ENCODE data around the gene OSR1. TPM values are rescaled to one million over a fixed set of nuclear protein-coding genes. Genes with fewer than 3 reads are reported as not detected.

Gene OSR1
- total and polyA plus RNA-seq, 2 of the 4 experiments (the other 2 are of a cell fraction) = 12.4 to 48.0 TPM

- peak overlapping the region; percentile 49 for H2AFZ ChIP-seq (replicated peaks; ENCODE audit: low read length, poor library complexity)
- peaks cover 3% of the 10 kb centered on the region; the same call in 1 of the 2 replicates for H3K36me3 ChIP-seq (ENCODE audit: control insufficient read depth, insufficient read depth, low read length)
- no peak overlapping the region for H2AK5ac ChIP-seq (ENCODE audit: low read depth, low read length)
- no peaks in the 10 kb centered on the region for H3K9me1 ChIP-seq (ENCODE audit: insufficient read depth, low read length)
- no peak overlapping the region for H3K56ac ChIP-seq (ENCODE audit: extremely low read depth, insufficient read depth, low read length)
- no peak for TF ChIP-seq MAFK (IDR thresholded peaks at IDR 0.05; ENCODE audit: low read depth, low read length)
- TF ChIP-seq CTCF (conservative IDR thresholded peaks at IDR 0.05; ENCODE audit: low read depth, low read length) = no peak
- TF ChIP-seq SMC3 (IDR thresholded peaks at IDR 0.05; ENCODE audit: low read depth, low read length) = no peak
- TF ChIP-seq ELK1 (IDR thresholded peaks at IDR 0.05; ENCODE audit: borderline replicate concordance, low read depth, low read length) = no peak
- TF ChIP-seq NFE2L2 (IDR thresholded peaks at IDR 0.05; ENCODE audit: low read depth, low read length) = no peak
- TF ChIP-seq CEBPB (IDR thresholded peaks at IDR 0.05; ENCODE audit: low read depth, low read length) = no peak
- TF ChIP-seq MXI1 (IDR thresholded peaks at IDR 0.05; ENCODE audit: borderline replicate concordance, low read depth, low read length) = no peak
- TF ChIP-seq CHD1 (IDR thresholded peaks at IDR 0.05; ENCODE audit: low read depth, low read length) = no peak
- TF ChIP-seq RAD21 (IDR thresholded peaks at IDR 0.05; ENCODE audit: low read length) = no peak
- TF ChIP-seq RFX5 (IDR thresholded peaks at IDR 0.05; ENCODE audit: low read depth, low read length) = no peak
- no peak for TF ChIP-seq MAZ (IDR thresholded peaks at IDR 0.05; ENCODE audit: borderline replicate concordance, low read depth, low read length)
- no peak for TF ChIP-seq BHLHE40 (IDR thresholded peaks at IDR 0.05; ENCODE audit: low read depth, low read length)
- TF ChIP-seq RCOR1 (IDR thresholded peaks at IDR 0.05; ENCODE audit: insufficient replicate concordance, low read length) = no peak
- TF ChIP-seq FOS (IDR thresholded peaks at IDR 0.05; ENCODE audit: low read depth, low read length) = no peak
- no peak for TF ChIP-seq POLR2A (IDR thresholded peaks at IDR 0.05; ENCODE audit: low read depth, low read length)
- no peak for TF ChIP-seq USF2 (IDR thresholded peaks at IDR 0.05; ENCODE audit: low read depth, low read length)
- H3K4me1 ChIP-seq (ENCODE audit: control insufficient read depth, insufficient read depth, low read length) = no peaks in the 10 kb centered on the region
- no peak overlapping the region for H2BK5ac ChIP-seq (ENCODE audit: low read depth, low read length, poor library complexity, severe bottlenecking)
- H4K91ac ChIP-seq (ENCODE audit: insufficient read depth, low read depth, low read length) = no peak overlapping the region
- H3K27me3 ChIP-seq (ENCODE audit: control insufficient read depth, insufficient read depth, low read length) = no peaks in the 10 kb centered on the region
- ChIA-PET CTCF (no interaction called here), POLR2A (ENCODE audit: unreplicated experiment) (no interaction called here)
- WGBS, 2 experiments (ENCODE audit: extremely low coverage in 2 of 2, insufficient read length in 1 of 2) = no CpG with 5 or more reads among the region's 3 CpGs
- H2AK9ac ChIP-seq (replicated peaks; ENCODE audit: low read depth, low read length, poor library complexity) = no peak overlapping the region
- H3K79me1 ChIP-seq (ENCODE audit: low read depth in 1 of 2, low read length in 2 of 2) = peaks cover 0 to 4% of the 10 kb centered on the region in 2 experiments; a peak in 2 of 4 replicates
- intact Hi-C loops (cut with micrococcal nuclease) (no loop called here), in situ Hi-C loops (cut with MboI; ENCODE audit: low sequenced_read_pairs) (no loop called here), dilution Hi-C loops (cut with HindIII; ENCODE audit: low sequenced_read_pairs, unreplicated experiment) (no loop called here)
- no peak overlapping the region for H3K4ac ChIP-seq (ENCODE audit: low read depth, low read length)
- ATAC-seq (ENCODE audit: low read depth) (no peak), DNase-seq (no peak)
- BruUV-seq (replicated peaks) = no TSS peak
- H3K4me2 ChIP-seq (ENCODE audit: low read depth, low read length) = no peak overlapping the region
- no peak overlapping the region for H3K23ac ChIP-seq (ENCODE audit: low read depth, low read length)
- H3K18ac ChIP-seq (ENCODE audit: low read depth, low read length) = no peak overlapping the region
- no peak overlapping the region for H4K5ac ChIP-seq (ENCODE audit: low read depth, low read length)
- H3K9me3 ChIP-seq (ENCODE audit: control insufficient read depth, insufficient read depth, low read length) = no peaks in the 10 kb centered on the region
- no peak overlapping the region for H4K8ac ChIP-seq (ENCODE audit: low read depth in 2 of 2, low read length in 2 of 2)
- H3K9ac ChIP-seq (ENCODE audit: low read depth, low read length) = no peak overlapping the region
- no peak overlapping the region for H2BK15ac ChIP-seq (ENCODE audit: low read depth, low read length)
- no peak overlapping the region for H2BK120ac ChIP-seq (ENCODE audit: low read depth, low read length)
- H4K20me1 ChIP-seq (ENCODE audit: insufficient read depth, low read length) = no peaks in the 10 kb centered on the region
- no peak overlapping the region for H2BK20ac ChIP-seq (ENCODE audit: low read depth, low read length)
- no peak overlapping the region for H3K14ac ChIP-seq (replicated peaks; ENCODE audit: low read depth, low read length)
- H3K4me3 ChIP-seq (ENCODE audit: insufficient read depth, low read depth, low read length) = no peak overlapping the region
- no peak overlapping the region for H3K27ac ChIP-seq (ENCODE audit: insufficient read depth, low read length)
Observed at GRCh38 chr2:19336781-19337180, 21.6 kb downstream of the OSR1 start.

Data from IMR-90 (cell line).